GM10847 (cell line): Measurements from ENCODE around the gene PSMB7.

ENCODE experiments used
- POLR2A ChIP-seq: IDR thresholded peaks from 2 replicates; pipeline ENCODE4 v1.6.1; 2011; ENCODE audit not compliant: insufficient read length; ENCODE audit errors: extremely low read depth

The PSMB7 gene

GRCh38 chr9:124428751-124429529 lies 13.7 kb upstream of the PSMB7 start:
- TF ChIP-seq POLR2A = no peak

- TF ChIP-seq POLR2A = no peak
Measured at GRCh38 chr9:124427281-124427680, 12.0 kb upstream of the PSMB7 start.

GRCh38 chr9:124426361-124426760 lies 11.1 kb upstream of the PSMB7 start:
- no peak for TF ChIP-seq POLR2A

GRCh38 chr9:124423591-124423990 lies 8.3 kb upstream of the PSMB7 start:
- TF ChIP-seq POLR2A = no peak

GRCh38 chr9:124423155-124423554 lies 7.9 kb upstream of the PSMB7 start:
- TF ChIP-seq POLR2A = no peak

- TF ChIP-seq POLR2A = no peak
Measured at GRCh38 chr9:124420991-124421543, 5.8 kb upstream of the PSMB7 start.

- no peak for TF ChIP-seq POLR2A
Measured at GRCh38 chr9:124419832-124420489, 4.7 kb upstream of the PSMB7 start.

GRCh38 chr9:124415852-124416484 lies 726 bp upstream of the PSMB7 start:
- TF ChIP-seq POLR2A = no peak

- TF ChIP-seq POLR2A = no peak
Measured at GRCh38 chr9:124414612-124415011, 630 bp downstream of the PSMB7 start.

GRCh38 chr9:124412228-124412575 lies 3.0 kb downstream of the PSMB7 start:
- no peak for TF ChIP-seq POLR2A

GRCh38 chr9:124411514-124412227 lies 3.6 kb downstream of the PSMB7 start:
- no peak for TF ChIP-seq POLR2A

- no peak for TF ChIP-seq POLR2A
Measured at GRCh38 chr9:124410321-124410913, 4.8 kb downstream of the PSMB7 start.

GRCh38 chr9:124409410-124409809 lies 5.8 kb downstream of the PSMB7 start:
- no peak for TF ChIP-seq POLR2A

- no peak for TF ChIP-seq POLR2A
Measured at GRCh38 chr9:124403246-124403645, 12.0 kb downstream of the PSMB7 start.

GRCh38 chr9:124399968-124400940 lies 15.0 kb downstream of the PSMB7 start:
- no peak for TF ChIP-seq POLR2A
